ENCODE results near the gene SLC39A5.
A peak's percentile ranks its signal among the peaks of the same experiment; 100 is the strongest.

Gene SLC39A5

GRCh38 chr12:56219840-56220239, 10.0 kb upstream of the SLC39A5 start:
- DNase-seq = no peak

GRCh38 chr12:56220611-56221231, 9.1 kb upstream of the SLC39A5 start:
- DNase-seq = no peak

- DNase-seq = no peak
These were observed 8.6 kb upstream of the SLC39A5 start for GRCh38 chr12:56221232-56221756.

- DNase-seq = peak; percentile 95
These were observed 7.9 kb upstream of the SLC39A5 start, which contains the start of gene RNF41 for GRCh38 chr12:56221757-56222530. TSS of gene RNF41 (minus strand) at chr12:56221922. CDS start at chr12:56214047, 7,875 bp downstream.

GRCh38 chr12:56222531-56222895, 7.3 kb upstream of the SLC39A5 start:
- DNase-seq = no peak

GRCh38 chr12:56223571-56224101, 6.2 kb upstream of the SLC39A5 start:
- no peak for DNase-seq

- DNase-seq = peak; percentile 97
These were observed 5.6 kb upstream of the SLC39A5 start, which contains the start of gene NABP2 for GRCh38 chr12:56224102-56224701. TSS of gene NABP2 (plus strand) at chr12:56224342. CDS start at chr12:56224857, 515 bp downstream.

GRCh38 chr12:56224954-56225353, 4.9 kb upstream of the SLC39A5 start:
- DNase-seq = no peak

- no peak for DNase-seq
These were observed 769 bp upstream of the SLC39A5 start for GRCh38 chr12:56229082-56229481.

GRCh38 chr12:56230432-56231183, 757 bp downstream of the SLC39A5 start:
- no peak for DNase-seq

GRCh38 chr12:56231184-56231582, 1.3 kb downstream of the SLC39A5 start:
- no peak for DNase-seq

GRCh38 chr12:56234746-56235436, 5.0 kb downstream of the SLC39A5 start:
- DNase-seq = no peak

- no peak for DNase-seq
These were observed 6.2 kb downstream of the SLC39A5 start for GRCh38 chr12:56236091-56236490.

GRCh38 chr12:56236985-56237384, 7.1 kb downstream of the SLC39A5 start:
- no peak for DNase-seq

GRCh38 chr12:56237552-56237951, 7.7 kb downstream of the SLC39A5 start:
- DNase-seq = no peak

- DNase-seq = no peak
These were observed 11.8 kb downstream of the SLC39A5 start for GRCh38 chr12:56241424-56242303.

GRCh38 chr12:56242986-56243385, 13.1 kb downstream of the SLC39A5 start:
- DNase-seq = no peak

- DNase-seq = no peak
These were observed 13.9 kb downstream of the SLC39A5 start for GRCh38 chr12:56243731-56244181.

GRCh38 chr12:56244494-56244893, 14.6 kb downstream of the SLC39A5 start:
- no peak for DNase-seq

- DNase-seq = no peak
These were observed 18.1 kb downstream of the SLC39A5 start for GRCh38 chr12:56247923-56248322.

- DNase-seq = no peak
These were observed 18.9 kb downstream of the SLC39A5 start for GRCh38 chr12:56248711-56249110.
